ENCODE data around the gene BBS9.

Gene BBS9

GRCh38 chr7:33646891-33647391 lies 517.6 kb downstream of the BBS9 start:
- Histone ChIP-seq H3K9me2 (replicated peaks; ENCODE audit: insufficient read depth, low read length) (no peaks in the 10 kb centered on the region), H3K4me1 (ENCODE audit: low read length) (no peaks in the 10 kb centered on the region), H3K9ac (ENCODE audit: low read length) (no peak overlapping the region), H3K27ac (ENCODE audit: low read length) (no peak overlapping the region), H4K20me1 (ENCODE audit: insufficient read depth, low read length) (no peaks in the 10 kb centered on the region), H3K27me3 (replicated peaks; ENCODE audit: insufficient read depth, low read length) (no peaks in the 10 kb centered on the region), H3K79me2 (ENCODE audit: low read length) (no peaks in the 10 kb centered on the region), H3K4me3 (ENCODE audit: low read length) (no peak overlapping the region), H3F3A (ENCODE audit: insufficient read depth, low read length) (no peaks in the 10 kb centered on the region), H3K36me3 (replicated peaks; ENCODE audit: insufficient read depth, low read length) (no peaks in the 10 kb centered on the region), H2AFZ (ENCODE audit: low read length) (no peak overlapping the region), H3K9me3 (replicated peaks; ENCODE audit: insufficient read depth, low read length) (no peaks in the 10 kb centered on the region), H3K4me2 (ENCODE audit: low read depth, low read length) (no peak overlapping the region)
- TF ChIP-seq EZH2 (optimal IDR thresholded peaks at IDR 0.05; ENCODE audit: low read depth, low read length) (no peak), CTCF (IDR thresholded peaks at IDR 0.05; ENCODE audit: low read length) (no peak), EZH2phosphoT487 (IDR thresholded peaks at IDR 0.05; ENCODE audit: low read length) (no peak)
- DNase-seq: no peak

- no peak for DNase-seq
- no peaks in the 10 kb centered on the region for H3K4me1 ChIP-seq (ENCODE audit: low read length)
- H3K79me2 ChIP-seq (ENCODE audit: low read length): no peaks in the 10 kb centered on the region
- no peaks in the 10 kb centered on the region for H3F3A ChIP-seq (ENCODE audit: insufficient read depth, low read length)
- no peak overlapping the region for H3K4me3 ChIP-seq (ENCODE audit: low read length)
- H3K4me2 ChIP-seq (ENCODE audit: low read depth, low read length): no peak overlapping the region
- H3K27me3 ChIP-seq (replicated peaks; ENCODE audit: insufficient read depth, low read length): no peaks in the 10 kb centered on the region
- no peak overlapping the region for H3K27ac ChIP-seq (ENCODE audit: low read length)
- no peak overlapping the region for H3K9ac ChIP-seq (ENCODE audit: low read length)
- no peaks in the 10 kb centered on the region for H3K9me2 ChIP-seq (replicated peaks; ENCODE audit: insufficient read depth, low read length)
- TF ChIP-seq EZH2phosphoT487 (IDR thresholded peaks at IDR 0.05; ENCODE audit: low read length) (no peak), CTCF (IDR thresholded peaks at IDR 0.05; ENCODE audit: low read length) (no peak), EZH2 (optimal IDR thresholded peaks at IDR 0.05; ENCODE audit: low read depth, low read length) (no peak)
- H4K20me1 ChIP-seq (ENCODE audit: insufficient read depth, low read length): no peaks in the 10 kb centered on the region
- no peaks in the 10 kb centered on the region for H3K9me3 ChIP-seq (replicated peaks; ENCODE audit: insufficient read depth, low read length)
- no peak overlapping the region for H2AFZ ChIP-seq (ENCODE audit: low read length)
- H3K36me3 ChIP-seq (replicated peaks; ENCODE audit: insufficient read depth, low read length): no peaks in the 10 kb centered on the region
These were observed 520.4 kb downstream of the BBS9 start for GRCh38 chr7:33649476-33650441.

GRCh38 chr7:33650828-33651227 lies 521.5 kb downstream of the BBS9 start:
- Histone ChIP-seq H3K9me2 (replicated peaks; ENCODE audit: insufficient read depth, low read length) (no peaks in the 10 kb centered on the region), H3K4me1 (ENCODE audit: low read length) (no peaks in the 10 kb centered on the region), H3K4me2 (ENCODE audit: low read depth, low read length) (no peak overlapping the region), H4K20me1 (ENCODE audit: insufficient read depth, low read length) (no peaks in the 10 kb centered on the region), H2AFZ (ENCODE audit: low read length) (no peak overlapping the region), H3K36me3 (replicated peaks; ENCODE audit: insufficient read depth, low read length) (no peaks in the 10 kb centered on the region), H3K79me2 (ENCODE audit: low read length) (no peaks in the 10 kb centered on the region), H3K9me3 (replicated peaks; ENCODE audit: insufficient read depth, low read length) (no peaks in the 10 kb centered on the region), H3K27me3 (replicated peaks; ENCODE audit: insufficient read depth, low read length) (no peaks in the 10 kb centered on the region), H3F3A (ENCODE audit: insufficient read depth, low read length) (no peaks in the 10 kb centered on the region), H3K9ac (ENCODE audit: low read length) (no peak overlapping the region), H3K27ac (ENCODE audit: low read length) (no peak overlapping the region), H3K4me3 (ENCODE audit: low read length) (no peak overlapping the region)
- no peak for DNase-seq
- no peak for TF ChIP-seq EZH2phosphoT487 (IDR thresholded peaks at IDR 0.05; ENCODE audit: low read length)
- TF ChIP-seq EZH2 (optimal IDR thresholded peaks at IDR 0.05; ENCODE audit: low read depth, low read length): no peak
- no peak for TF ChIP-seq CTCF (IDR thresholded peaks at IDR 0.05; ENCODE audit: low read length)
